GM19452 (cell line): ENCODE measurements around the gene SLC35B2.

Experiments
- ATAC-seq: cut with Tn5 transposase; IDR thresholded peaks from one replicate; pipeline ENCODE4 v1.9.1; 2021; ENCODE audit not compliant: unreplicated experiment

The SLC35B2 gene

GRCh38 chr6:44255105-44255808, 2.1 kb downstream of the SLC35B2 start:
- no peak for ATAC-seq

GRCh38 chr6:44254191-44255104, 2.9 kb downstream of the SLC35B2 start:
- no peak for ATAC-seq

GRCh38 chr6:44253307-44254101, 3.8 kb downstream of the SLC35B2 start:
- ATAC-seq = no peak

DNA sequence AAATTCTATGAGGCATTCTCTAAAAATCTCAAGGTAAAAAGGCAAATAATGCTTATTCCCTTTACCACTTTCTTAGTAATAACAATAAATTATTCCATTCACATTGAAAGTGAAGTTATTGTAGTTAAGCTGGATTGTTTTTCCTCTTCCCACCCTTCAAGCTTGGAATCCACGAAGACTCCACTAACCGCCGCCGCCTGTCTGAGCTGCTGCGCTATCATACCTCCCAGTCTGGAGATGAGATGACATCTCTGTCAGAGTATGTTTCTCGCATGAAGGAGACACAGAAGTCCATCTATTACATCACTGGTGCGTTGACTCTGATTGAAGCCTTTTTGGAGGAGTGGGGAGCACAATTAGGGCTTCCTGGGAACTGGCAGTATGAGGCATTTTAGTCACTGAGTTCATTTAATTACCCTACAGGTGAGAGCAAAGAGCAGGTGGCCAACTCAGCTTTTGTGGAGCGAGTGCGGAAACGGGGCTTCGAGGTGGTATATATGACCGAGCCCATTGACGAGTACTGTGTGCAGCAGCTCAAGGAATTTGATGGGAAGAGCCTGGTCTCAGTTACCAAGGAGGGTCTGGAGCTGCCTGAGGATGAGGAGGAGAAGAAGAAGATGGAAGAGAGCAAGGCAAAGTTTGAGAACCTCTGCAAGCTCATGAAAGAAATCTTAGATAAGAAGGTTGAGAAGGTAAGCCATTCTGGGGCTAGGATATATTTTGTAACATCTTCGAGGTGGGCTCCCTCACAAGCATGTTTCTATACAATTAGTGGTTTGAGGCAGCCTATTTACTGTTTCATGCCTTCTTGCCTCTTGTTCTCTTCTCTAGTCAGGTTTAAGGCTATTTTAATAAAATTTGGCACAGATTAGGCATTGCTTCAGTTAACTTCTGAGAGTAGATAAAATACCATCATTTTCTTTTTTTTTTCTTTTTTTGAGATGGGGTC, 5.5 kb downstream of the SLC35B2 start:
- ATAC-seq = no peak

- ATAC-seq = no peak
Measured at GRCh38 chr6:44250718-44251123, 6.6 kb downstream of the SLC35B2 start.

GRCh38 chr6:44250067-44250717, 7.1 kb downstream of the SLC35B2 start:
- no peak for ATAC-seq

DNA sequence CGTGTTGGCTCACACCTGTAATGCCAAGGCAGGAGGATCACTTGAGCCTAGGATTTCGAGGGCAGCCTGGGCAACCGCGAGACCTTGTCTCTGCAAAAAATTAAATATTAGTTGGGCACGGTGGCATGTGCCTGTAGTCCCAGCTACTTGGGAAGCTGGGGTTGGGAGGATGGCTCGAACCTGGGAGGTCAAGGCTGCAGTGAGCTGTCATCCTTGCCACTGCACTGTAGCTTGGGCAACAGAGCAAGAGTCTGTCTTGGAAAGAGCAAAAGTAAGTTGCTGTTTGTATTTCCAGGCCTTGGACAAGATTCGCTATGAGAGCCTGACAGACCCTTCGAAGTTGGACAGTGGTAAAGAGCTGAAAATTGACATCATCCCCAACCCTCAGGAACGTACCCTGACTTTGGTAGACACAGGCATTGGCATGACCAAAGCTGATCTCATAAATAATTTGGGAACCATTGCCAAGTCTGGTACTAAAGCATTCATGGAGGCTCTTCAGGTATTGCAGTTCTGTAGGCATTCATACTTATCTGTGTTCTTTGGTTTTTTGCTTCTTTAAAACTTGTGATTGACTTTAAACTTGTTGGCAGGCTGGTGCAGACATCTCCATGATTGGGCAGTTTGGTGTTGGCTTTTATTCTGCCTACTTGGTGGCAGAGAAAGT, 8.1 kb downstream of the SLC35B2 start:
- ATAC-seq = no peak

- ATAC-seq = no peak
Measured at GRCh38 chr6:44248579-44248978, 8.7 kb downstream of the SLC35B2 start.

DNA sequence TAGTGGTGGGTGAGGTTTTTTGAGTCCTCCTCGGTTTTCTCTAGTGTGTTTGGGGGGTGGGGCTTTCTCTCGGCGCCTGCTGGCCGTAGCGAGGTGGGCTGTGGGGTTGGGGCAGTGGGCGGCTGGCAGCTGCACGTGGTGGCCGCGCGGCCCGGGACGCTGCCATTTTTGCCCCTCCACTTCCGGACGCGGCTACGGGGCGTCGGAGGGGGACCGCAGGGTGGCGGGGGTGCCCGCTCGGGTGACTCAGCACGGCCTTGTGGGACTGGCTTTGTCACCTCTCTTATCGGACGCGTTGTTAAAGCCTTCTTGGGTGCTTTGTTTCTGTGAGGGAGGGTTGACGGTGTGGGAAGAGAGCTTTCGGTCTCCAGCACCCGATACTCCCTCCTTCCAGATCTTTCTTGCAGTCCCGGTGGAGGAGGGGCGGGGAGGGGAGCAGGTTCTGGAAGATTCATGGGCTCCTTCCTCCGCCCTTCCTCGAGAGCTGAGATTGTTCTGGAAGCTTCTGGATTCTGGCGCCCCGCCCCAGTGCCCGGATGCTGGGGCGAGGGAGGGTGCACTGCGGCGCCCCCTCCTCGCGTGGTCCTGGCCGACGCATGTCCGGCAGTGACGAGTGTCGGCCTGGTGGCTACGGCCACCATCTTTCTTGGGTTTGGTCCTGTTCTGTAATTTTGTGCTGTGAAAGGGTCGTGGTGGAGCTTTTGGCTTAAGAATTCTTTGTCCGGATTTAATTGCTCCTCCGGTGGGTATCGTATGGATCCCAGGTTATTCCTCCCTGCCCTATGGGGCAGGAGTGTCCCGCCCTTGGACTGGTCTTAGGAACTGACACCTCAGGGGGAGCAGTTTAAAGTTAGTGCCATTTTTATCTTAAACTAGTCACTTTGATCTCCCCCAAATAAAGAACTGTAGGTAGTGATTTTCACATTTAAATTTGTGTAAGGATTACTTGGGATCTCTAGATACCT, 9.7 kb downstream of the SLC35B2 start:
- ATAC-seq = peak; percentile 42

DNA sequence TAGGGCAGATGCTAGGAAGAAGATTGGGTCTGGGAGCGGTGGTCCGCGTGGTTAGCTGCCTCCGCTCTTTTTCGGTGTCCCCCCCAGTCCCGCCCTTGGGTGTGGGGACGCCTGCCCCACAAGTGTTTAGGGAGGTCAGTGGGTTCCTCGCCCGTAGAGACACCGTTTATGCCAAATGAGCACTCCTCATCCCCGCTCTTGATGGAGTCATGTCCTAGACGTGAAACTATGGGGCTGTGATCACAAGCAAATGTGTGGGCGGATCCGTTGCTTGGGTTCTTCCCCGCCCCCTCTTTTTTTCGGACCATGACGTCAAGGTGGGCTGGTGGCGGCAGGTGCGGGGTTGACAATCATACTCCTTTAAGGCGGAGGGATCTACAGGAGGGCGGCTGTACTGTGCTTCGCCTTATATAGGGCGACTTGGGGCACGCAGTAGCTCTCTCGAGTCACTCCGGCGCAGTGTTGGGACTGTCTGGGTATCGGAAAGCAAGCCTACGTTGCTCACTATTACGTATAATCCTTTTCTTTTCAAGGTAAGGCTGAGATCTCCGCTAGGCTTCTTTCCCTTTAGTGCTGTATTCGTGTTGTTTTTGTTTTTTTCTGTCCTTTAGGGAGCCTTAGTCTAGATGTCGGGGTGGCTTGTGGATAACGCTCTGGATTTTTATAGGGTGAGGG, 10.5 kb downstream of the SLC35B2 start, which contains the start of gene HSP90AB1:
TSS of gene HSP90AB1 (plus strand) at position 439 of the 675 bp plus-strand sequence. CDS start 1,529 bp downstream, outside the sequence.
- peak; percentile 68 for ATAC-seq

- ATAC-seq = peak; percentile 44
Measured at GRCh38 chr6:44245912-44246662, 11.2 kb downstream of the SLC35B2 start.

DNA sequence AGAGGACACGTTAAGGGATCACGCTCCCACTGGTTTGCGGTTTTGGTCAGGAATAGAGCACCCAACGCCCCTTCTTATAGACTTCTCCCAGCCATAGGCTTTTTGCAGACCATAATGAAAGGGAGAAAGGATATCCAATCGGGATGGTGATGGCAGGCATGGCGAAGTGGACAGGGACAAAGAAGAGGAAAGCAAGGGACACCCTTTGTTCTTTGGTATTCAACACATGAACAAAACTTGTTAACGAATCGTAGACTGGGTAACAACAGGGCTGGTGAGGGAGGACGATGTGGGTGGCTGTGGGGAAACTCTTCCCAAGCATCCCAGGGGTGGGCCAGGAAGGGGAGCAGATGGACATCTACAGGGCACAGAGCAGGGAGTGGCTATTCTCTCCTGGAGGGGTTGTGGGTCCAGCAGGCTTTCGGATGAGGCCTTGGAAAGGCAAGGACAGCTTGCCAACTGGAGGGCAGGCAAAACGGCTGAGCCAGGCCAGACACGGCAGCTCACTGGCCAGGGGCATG, 11.9 kb downstream of the SLC35B2 start:
- ATAC-seq = no peak

DNA sequence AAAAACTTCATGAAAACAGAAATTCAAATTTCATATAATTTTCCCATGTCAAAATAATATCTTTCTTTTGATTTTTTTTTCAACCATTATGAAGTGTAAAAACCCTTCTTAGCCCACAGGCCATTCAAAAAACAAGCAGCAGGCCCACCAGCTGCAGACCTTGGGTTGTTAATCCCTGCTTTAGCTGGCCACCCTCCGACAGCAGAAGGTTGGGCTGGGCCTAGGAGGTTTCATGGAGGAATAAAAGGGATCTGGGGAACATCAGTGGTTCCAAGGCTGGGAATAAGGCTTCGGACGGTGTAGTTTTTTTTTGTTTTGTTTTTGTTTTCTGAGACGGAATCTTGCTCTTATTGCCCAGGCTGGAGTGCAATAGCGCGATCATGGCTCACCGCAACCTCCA, 14.0 kb downstream of the SLC35B2 start:
- ATAC-seq = no peak

- no peak for ATAC-seq
Measured at GRCh38 chr6:44238687-44239350, 18.5 kb downstream of the SLC35B2 start.

DNA sequence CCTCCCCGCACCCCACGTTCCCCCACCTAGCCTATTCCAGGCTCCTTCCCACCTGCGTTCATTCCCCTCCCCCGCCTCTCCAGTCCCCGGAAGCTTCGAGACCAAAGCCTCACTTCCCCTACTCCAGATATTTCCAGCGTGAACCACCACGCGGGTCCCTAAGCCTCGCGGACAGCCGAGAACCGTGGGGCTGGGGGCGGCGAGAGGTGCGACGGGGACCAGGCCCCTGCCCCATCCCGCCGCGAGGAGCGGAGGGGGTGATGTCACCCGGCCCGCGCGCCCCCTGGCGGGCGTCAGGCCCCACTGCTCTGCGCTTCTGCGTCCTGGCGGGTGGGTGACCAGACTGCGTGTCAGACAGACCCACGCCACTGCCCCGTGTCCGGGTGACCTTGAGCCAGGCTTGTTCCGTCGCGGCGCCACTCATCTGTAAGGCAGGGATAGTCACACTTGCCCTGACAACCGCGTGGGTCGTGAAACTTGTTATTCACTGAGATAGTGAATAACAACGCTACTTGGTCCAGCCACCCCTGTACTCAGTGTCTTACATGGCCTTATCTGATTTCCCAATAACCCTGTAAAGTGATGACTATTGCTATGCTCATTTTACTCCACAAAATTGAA, 19.4 kb downstream of the SLC35B2 start:
- peak; percentile 93 for ATAC-seq
